Heart right ventricle (tissue), 16 donors: ENCODE data around the gene MMAA. TPM values are rescaled to one million over a fixed set of nuclear protein-coding genes. Genes with fewer than 3 reads are reported as not detected.
"Not testable (repeated sequence)": the region's sequence is repeated elsewhere in the genome, so short reads cannot be mapped to it uniquely, and the experiment has no call there.

ENCODE experiments used
- ATAC-seq, 8 donors: fragments of 200-7000 bp; cut with Tn5 transposase; one replicate each; pipeline ENCODE4 v1.9.1; 2020; ENCODE audit warnings: mild to moderate bottlenecking in 8 of 8, moderate library complexity in 8 of 8, moderate number of reproducible peaks in 1 of 8
- DNase-seq, 2 donors: peaks; one replicate each; pipeline ENCODE4 v3.0.0-alpha.2; 2020
- H3K27ac ChIP-seq, 10 donors: fragments of 200-600 bp; sonication (generic) in 2 of 10; one replicate each; pipeline versions ENCODE4 v1.5.0 to v1.8.0; 2020 to 2022; ENCODE audit warnings: mild to moderate bottlenecking in 3 of 10
- H3K27me3 ChIP-seq, 7 donors: fragments of 200-600 bp; one replicate each; pipeline ENCODE4 v1.8.0; 2021 to 2022; ENCODE audit warnings: mild to moderate bottlenecking in 2 of 7
- H3K36me3 ChIP-seq, 9 donors: fragments of 200-600 bp; sonication (generic) in 1 of 9; one replicate each; pipeline versions ENCODE4 v1.5.0 to v1.8.0; 2020 to 2022; ENCODE audit warnings: mild to moderate bottlenecking in 2 of 9
- H3K4me1 ChIP-seq, 9 donors: fragments of 200-600 bp; sonication (generic) in 1 of 9; one replicate each; pipeline versions ENCODE4 v1.5.0 to v1.8.0; 2020 to 2022; ENCODE audit warnings: mild to moderate bottlenecking in 4 of 9
- H3K4me3 ChIP-seq, 10 donors: fragments of 200-600 bp; sonication (generic) in 2 of 10; one replicate each; pipeline versions ENCODE4 v1.5.0 to v1.8.0; 2020 to 2022; ENCODE audit warnings: mild to moderate bottlenecking in 7 of 10, moderate library complexity in 2 of 10
- H3K9me3 ChIP-seq, 11 donors: fragments of 200-600 bp in 10 of 11; sonication (generic) in 2 of 11; one replicate each; pipeline versions ENCODE4 v1.5.0 to v1.8.0; 2013 to 2022; ENCODE audit warnings: mild to moderate bottlenecking in 2 of 11, control low read depth in 1 of 11, moderate library complexity in 1 of 11
- CTCF ChIP-seq, 9 donors: fragments of 200-600 bp; sonication (generic) in 2 of 9; IDR thresholded peaks; one replicate each; pipeline versions ENCODE4 v1.5.0 to v1.8.0; 2021 to 2022; ENCODE audit warnings: antibody characterized with exemption in 9 of 9, mild to moderate bottlenecking in 5 of 9, moderate library complexity in 1 of 9
- WGBS, 2 donors: extraction: QIAGEN DNeasy Blood & Tissue Kit; methylation state at CpG; one replicate each; pipeline ENCODE4 v1.1.7; 2013; ENCODE audit warnings: inconsistent platforms in 1 of 2; 5-methylcytosine and 5-hydroxymethylcytosine counted together
- intact Hi-C, 10 donors: fragments of 100-400 bp; cut with DNase I; formaldehyde crosslinking; loops; one replicate each; pipeline versions ENCODE4 v1.11.1 to v1.14.2; 2022
- polyA plus RNA-seq, 2 donors: library from polyadenylated mRNA; stranded (reverse); fragments of 200-250 nt; gene quantifications; one replicate each; pipeline ENCODE4 v1.2.3, GENCODE V29; 2013
- total RNA-seq, 10 donors: library from RNA; stranded (reverse); fragmentation: NEBNext Ultra II Directional in 3 of 10; extraction: Animal tissue kit (Norgen Biotek cat#: 25700) in 3 of 10; gene quantifications; one replicate each; pipeline versions ENCODE4 v1.2.1 to v1.2.4, GENCODE V29; 2021 to 2023
- donor health status: Arrhythmogenic right ventricular cardiomyopathy.
- donor health status: ischemic (EF 13 %, LVEDD 7.1; RV severe dilation, severe dysfunction).
- donor health status: healthy with polysubstance abuse.
- donor health status: DM: no; HTN: yes; CAD: no.
- donor health status: DM: no; HTN: no; CAD: no.
- donor health status: ischemic (EF 25% LVEDD 6.9; RV normal size, moderate dysfunction).
- donor health status: ischemic (EF 25% LVEDD 5.7; RV mildly dilated, moderate dysfunction).
- donor health status: healthy.
- donor health status: DM: yes; HTN: yes; CAD: no.
- donor health status: Ischemic cardiomyopathy.
- donor health status: ischemic (EF 35%, LVEDD 5.7; RV mildly dilated, moderate dysfunction).
- donor health status: nonischemic (EF 11% LVEDD 7.7; RV severe dilation, severe dysfunction).
- donor health status: DM: yes; HTN: yes; CAD: no.
- donor health status: PGD.
- donor health status: ischemic (EF 29% LVEDD 5.4; RV normal size, mild dysfunction).
- donor health status: nonischemic (EF 23%, LVEDD 6.1; RV moderate dilation, normal function).

MMAA gene
- total and polyA plus RNA-seq, 12 donors, result 3.3 to 13.5 (median 9.6) TPM

DNA sequence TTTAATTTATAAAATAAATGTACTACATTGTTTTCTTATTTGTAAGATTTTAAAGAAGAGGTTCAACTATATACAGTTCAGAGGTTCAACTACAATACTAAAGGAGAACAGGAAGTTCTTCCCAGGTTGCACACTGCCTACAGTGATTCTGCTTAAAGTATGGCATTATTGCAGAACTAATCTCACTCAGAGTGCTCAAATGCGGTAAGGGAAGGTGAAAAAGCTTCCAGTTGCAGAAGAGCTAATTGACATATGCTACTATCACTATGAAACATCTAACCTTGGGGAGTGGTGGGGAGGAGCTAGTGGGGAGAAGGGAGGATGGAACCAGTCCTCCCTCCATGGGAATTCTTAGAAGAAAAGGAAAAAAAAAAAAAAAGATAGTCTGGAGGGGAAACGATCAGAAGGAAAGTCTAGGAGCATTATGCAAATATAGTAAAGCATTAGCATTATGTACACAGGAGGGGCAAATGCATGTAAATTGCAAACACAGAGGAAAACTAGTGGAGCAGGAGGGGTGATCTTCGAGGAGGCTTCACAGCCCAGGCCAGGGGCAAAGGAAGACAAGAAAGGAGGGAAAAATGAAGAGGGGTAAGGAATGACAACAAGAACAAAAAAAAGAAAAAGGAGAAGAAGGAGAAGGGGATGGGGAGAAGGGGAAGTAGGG lies 32.0 kb upstream of the MMAA start:
- H3K27me3 ChIP-seq, result no peaks in the 10 kb centered on the region
- ATAC-seq, result no peak
- no peaks in the 10 kb centered on the region for H3K4me1 ChIP-seq
- DNase-seq, result no peak
- H3K4me3 ChIP-seq, result no peak overlapping the region
- peaks cover 0 to 4% (median 0%) of the 10 kb centered on the region in 11 donors for H3K9me3 ChIP-seq
- 45 to 56% methylated on average over 3 of the region's 3 CpGs for WGBS, 2 donors
- no peaks in the 10 kb centered on the region for H3K36me3 ChIP-seq
- intact Hi-C loops, result no loop called here
- no peak overlapping the region for H3K27ac ChIP-seq
- TF ChIP-seq CTCF (IDR thresholded peaks at IDR 0.05), result no peak

DNA sequence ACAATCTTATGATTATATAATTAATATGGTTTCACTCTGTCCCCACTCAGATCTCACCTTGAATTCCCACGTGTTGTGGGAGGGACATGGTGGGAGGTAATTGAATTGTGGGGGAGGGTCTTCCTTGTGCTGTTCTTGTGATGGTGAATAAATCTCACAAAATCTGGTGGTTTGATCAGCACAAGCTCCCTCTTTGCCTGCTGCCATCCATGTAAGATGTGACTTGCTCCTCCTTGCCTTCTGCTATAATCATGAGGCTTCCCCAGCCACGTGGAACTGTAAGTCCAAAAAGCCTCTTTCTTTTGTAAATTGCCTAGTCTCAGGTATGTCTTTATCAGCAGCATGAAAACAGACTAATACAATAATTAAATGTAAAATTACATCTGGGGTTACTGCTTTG lies 29.8 kb upstream of the MMAA start:
- ATAC-seq, H3K27me3 ChIP-seq, H3K36me3 ChIP-seq, intact Hi-C loops, H3K27ac ChIP-seq, H3K4me3 ChIP-seq, DNase-seq, H3K4me1 ChIP-seq: not testable (repeated sequence)
- H3K9me3 ChIP-seq, result peaks cover 0 to 11% (median 0%) of the 10 kb centered on the region in 11 donors
- WGBS, 2 donors, result 79 to 81% methylated on average over 2 of the region's 2 CpGs

DNA sequence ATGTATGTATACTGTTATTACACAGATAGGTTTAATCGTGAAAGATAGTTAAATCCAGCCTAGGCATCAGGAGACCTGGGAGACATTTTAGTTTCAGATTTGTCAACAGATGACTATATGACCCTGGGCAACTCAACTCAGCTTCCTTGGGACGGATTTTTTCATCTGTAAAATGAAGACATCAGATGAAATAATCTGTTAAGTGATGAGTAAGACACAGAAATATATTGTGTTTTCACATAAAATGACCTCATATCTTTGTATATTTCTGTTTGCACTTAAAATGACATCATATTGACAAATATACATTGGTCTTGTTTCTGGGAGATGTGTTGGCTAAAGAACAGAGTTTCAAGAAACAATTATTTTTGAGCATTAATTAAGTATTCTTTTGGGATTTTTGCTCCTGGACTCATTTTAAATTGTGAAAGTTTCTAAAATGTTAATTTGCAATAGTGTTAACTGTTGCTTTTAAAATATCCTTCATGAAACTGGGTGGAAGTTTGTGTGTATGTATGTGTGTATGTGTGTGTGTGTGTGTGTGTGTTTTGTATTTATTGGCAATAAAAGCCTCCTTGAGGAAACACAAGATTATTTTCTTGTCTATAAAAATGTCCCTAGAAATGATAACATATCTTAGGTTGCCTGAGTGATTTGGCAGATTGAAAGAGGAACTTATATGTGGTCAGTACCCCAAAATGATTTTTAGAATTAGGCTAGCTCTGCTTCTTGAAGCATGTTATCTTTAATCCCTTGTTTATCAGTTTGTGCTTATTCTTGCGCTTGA lies 29.1 kb upstream of the MMAA start:
- H3K36me3 ChIP-seq, result no peaks in the 10 kb centered on the region
- H3K27me3 ChIP-seq, result no peaks in the 10 kb centered on the region
- H3K27ac ChIP-seq, result no peak overlapping the region
- ATAC-seq (no peak), DNase-seq (no peak)
- intact Hi-C loops, result no loop called here
- no peak for TF ChIP-seq CTCF (IDR thresholded peaks at IDR 0.05)
- no peak overlapping the region for H3K4me3 ChIP-seq
- H3K4me1 ChIP-seq, result no peaks in the 10 kb centered on the region
- 80 to 84% methylated on average over 3 of the region's 3 CpGs for WGBS, 2 donors
- peaks cover 0 to 11% (median 0%) of the 10 kb centered on the region in 11 donors for H3K9me3 ChIP-seq

DNA sequence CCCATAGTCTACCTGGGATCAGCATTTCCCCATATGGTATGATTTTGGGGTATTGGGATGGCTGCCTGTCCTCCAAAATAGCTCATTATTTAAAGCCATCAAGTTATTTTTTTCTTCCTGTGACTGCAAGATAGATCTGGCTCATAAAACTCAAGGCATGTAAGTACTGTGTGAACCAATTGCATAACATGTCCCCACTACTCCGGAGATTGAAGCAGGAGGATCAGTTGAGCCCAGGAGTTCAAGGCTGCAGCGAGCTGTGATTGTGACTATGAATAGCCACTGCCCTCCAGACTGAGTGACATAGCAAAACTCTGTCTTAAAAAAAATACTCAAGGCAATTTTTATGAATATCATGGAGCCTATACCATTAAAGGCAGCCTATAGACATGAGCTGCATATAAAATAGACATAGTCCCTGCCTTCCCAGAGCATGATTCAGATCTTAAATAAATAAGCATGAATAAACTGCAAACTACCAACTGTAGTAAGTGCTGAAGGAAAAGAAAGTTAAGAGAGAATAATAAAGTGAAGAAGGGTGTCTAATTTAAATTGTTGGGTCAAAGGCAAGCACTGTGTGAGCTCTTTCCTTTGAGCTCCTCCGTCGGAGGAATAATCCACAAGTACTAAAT lies 16.9 kb upstream of the MMAA start:
- TF ChIP-seq CTCF (IDR thresholded peaks at IDR 0.05), result no peak
- intact Hi-C loops, result no loop called here
- ATAC-seq, result no peak

More for the DNA sequence above, 16.9 kb upstream of the MMAA start:
- Histone ChIP-seq H3K4me1 (no peaks in the 10 kb centered on the region), H3K9me3 (peaks cover 0 to 20% (median 10%) of the 10 kb centered on the region in 11 donors), H3K36me3 (no peaks in the 10 kb centered on the region), H3K27ac (no peak overlapping the region), H3K4me3 (no peak overlapping the region), H3K27me3 (peaks cover 0 to 4% (median 0%) of the 10 kb centered on the region in 7 donors)
- WGBS, 2 donors, result 85 to 90% methylated on average over 4 of the region's 4 CpGs
- no peak for DNase-seq
